DMS79 (cell line): ENCODE measurements around the gene PRR15.

Source experiments
- DNase-seq: peaks from one replicate; lab custom pipeline; 2025; lab: John Stamatoyannopoulos, UW

The PRR15 gene

DNA sequence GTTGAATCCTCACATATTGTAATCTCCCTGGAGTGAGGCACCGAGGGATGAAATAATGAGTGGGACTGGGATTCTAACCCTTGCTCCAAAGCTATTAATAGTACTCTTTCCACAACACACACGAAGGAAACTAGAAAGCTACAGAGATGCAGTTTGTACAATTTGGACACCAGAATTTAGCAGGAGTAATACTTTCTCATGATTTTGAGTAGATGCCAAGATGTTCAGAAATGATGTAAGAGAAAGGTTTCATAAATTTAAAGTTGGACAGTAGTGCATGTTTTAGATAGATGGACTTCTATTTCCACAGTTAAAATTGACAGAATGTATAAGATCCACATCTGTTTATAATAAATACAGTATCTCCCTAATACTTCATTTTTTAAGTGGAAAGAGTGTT lies 46.5 kb downstream of the PRR15 start:
- DNase-seq: no peak

DNA sequence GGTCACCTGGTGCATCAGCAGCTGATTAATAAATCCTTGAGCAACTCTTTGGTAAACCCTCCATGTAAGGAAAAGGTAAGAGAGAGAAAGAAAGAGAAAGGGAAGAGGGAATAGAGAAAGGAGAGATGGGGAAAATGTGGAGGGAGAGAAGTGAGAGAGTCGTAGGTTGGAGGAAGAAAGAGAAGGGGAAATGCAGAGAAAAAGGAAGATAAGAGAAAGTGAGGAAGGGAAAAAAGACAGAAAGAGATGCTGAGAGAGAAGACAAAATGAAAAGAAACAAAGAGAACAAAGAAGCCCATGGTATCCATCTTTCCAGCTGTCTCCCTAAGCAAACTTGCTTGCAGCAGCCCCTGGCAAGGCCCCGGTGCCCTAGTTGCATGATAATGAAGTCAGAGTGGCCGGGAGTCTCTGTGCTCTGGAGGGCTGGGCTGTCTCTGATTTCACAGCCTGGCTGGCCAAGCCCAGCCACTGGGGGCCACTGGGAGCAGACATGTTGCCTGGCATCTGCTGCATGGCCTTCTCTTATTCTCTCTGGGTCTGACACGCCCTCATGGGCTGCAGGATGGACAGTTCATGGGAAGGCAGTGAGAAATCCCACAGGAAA lies 48.4 kb downstream of the PRR15 start:
- no peak for DNase-seq

DNA sequence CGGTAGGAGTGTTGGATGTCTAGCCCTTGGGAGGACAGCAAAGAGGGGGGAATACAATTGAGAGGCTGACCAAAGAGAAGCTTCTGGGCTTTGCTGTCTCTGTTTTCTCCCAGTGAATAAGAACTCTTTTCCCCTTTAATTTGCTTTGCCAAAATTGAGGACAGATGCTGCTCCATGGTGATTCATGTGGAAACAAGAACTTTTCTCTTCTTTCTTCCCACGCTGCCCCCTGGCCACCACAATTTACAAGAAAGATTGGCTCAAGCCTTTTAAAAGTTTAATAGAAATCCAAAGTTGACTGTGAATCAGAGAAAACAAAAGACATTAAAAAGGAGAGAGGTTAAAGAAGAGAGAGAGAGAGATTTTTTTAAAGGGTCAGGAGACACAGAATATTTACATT lies 49.0 kb downstream of the PRR15 start:
- no peak for DNase-seq

DNA sequence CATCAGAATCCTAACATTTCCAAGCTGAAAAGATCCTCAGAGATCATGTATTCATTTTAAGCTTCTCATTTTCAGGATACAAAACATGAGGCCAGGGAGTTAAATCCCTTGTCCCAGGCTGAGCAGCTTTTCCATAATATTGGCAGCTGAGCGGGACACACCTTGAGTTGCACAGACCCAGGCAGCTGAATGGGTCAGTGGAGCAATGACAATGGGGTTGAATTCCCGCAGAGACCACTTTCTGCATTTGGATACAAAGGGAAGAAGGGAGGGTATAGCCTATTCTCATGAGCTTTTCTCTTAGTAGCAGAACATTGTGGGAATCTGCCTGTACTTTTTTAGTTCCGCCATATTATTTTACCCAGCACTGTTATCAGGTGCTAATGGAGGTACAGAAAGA lies 49.5 kb downstream of the PRR15 start:
- DNase-seq: no peak

DNA sequence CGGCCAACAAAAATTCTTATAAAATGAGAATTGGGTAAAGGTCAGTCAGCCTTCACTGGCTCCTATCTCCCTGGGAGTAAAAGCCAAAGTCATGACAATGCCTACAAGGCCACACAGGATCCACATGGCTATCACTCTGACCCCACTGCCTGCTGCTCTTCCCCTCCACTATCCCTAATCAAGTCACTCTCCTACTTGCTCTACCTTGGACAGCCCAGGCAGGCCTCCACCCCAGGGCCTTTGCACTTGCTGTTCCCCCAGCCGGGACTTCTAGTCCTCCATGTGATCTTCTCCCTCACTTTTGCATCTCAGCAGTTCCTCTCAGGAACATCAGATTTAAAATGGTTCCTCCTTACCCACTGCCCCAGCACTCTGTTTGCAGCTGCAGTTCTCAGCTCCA lies 50.6 kb downstream of the PRR15 start:
- DNase-seq: no peak
